H1 (cell line): Measurements from ENCODE around the gene GALC. TPM values are rescaled to one million over a fixed set of nuclear protein-coding genes. Genes with fewer than 3 reads are reported as not detected.

Experiments
- CTCF ChIA-PET: fragments of 300-600 bp; sonication (Branson Sonifier 250); formaldehyde crosslinking; loops from one replicate; lab custom pipeline; 2021; ENCODE audit not compliant: partially characterized antibody; lab: Charles Lee
- POLR2A ChIA-PET: fragments of 300-600 bp; sonication (Branson Sonifier 250); formaldehyde crosslinking; loops from one replicate; lab custom pipeline; 2021; ENCODE audit warnings: inconsistent platforms; ENCODE audit not compliant: partially characterized antibody; lab: Charles Lee
- DNase-seq, 2 experiments: peaks; one replicate each; pipeline versions ENCODE4 v3.0.0 to v3.0.0-alpha.2; 2010 to 2022; ENCODE audit warnings: low spot score in 2 of 2, low read depth in 1 of 2, mixed read lengths in 1 of 2
- FAIRE-seq: peaks from 2 replicates; lab custom pipeline; 2011; peaks lifted over from hg19 to GRCh38; lab: Jason Lieb, UNC
- H2AFZ ChIP-seq: 2 replicates; pipeline ENCODE4 v1.8.1; 2012; ENCODE audit warnings: low read length, inconsistent platforms
- H2AK5ac ChIP-seq: 2 replicates; pipeline ENCODE4 v1.6.1; 2013; ENCODE audit warnings: low read depth, low read length
- H2BK120ac ChIP-seq: replicated peaks from 2 replicates; pipeline ENCODE3; 2013; ENCODE audit warnings: low read depth, low read length, inconsistent platforms
- H2BK12ac ChIP-seq: 2 replicates; pipeline ENCODE4 v1.6.1; 2013; ENCODE audit warnings: low read depth, low read length
- H2BK15ac ChIP-seq: 2 replicates; pipeline ENCODE4 v1.6.1; 2013; ENCODE audit warnings: low read length
- H2BK20ac ChIP-seq: 2 replicates; pipeline ENCODE4 v1.6.1; 2013; ENCODE audit warnings: low read length
- H2BK5ac ChIP-seq: 2 replicates; pipeline ENCODE4 v1.6.1; 2013; ENCODE audit warnings: low read depth, low read length
- H3K14ac ChIP-seq: 2 replicates; pipeline ENCODE4 v1.6.1; 2013; ENCODE audit warnings: inconsistent platforms; ENCODE audit not compliant: insufficient read length
- H3K18ac ChIP-seq: 2 replicates; pipeline ENCODE4 v1.6.1; 2013; ENCODE audit warnings: low read length; ENCODE audit errors: extremely low read depth
- H3K23ac ChIP-seq: 2 replicates; pipeline ENCODE4 v1.6.1; 2013; ENCODE audit warnings: inconsistent platforms; ENCODE audit not compliant: insufficient read length
- H3K23me2 ChIP-seq: 2 replicates; pipeline ENCODE4 v1.6.1; 2013; ENCODE audit warnings: low read depth, low read length
- H3K27ac ChIP-seq: 2 replicates; pipeline ENCODE4 v1.6.1; 2011; ENCODE audit warnings: low read depth, low read length, inconsistent platforms
- H3K27me3 ChIP-seq, 4 experiments: replicated peaks in 1 of 4; 1 replicate in 1 of 4; 2 replicates in 3 of 4; pipeline versions ENCODE4 v1.6.1 to v1.8.1; 2011 to 2013; ENCODE audit warnings: low read length in 3 of 4, mild to moderate bottlenecking in 3 of 4, inconsistent platforms in 2 of 4, mixed read lengths in 2 of 4, moderate library complexity in 1 of 4; ENCODE audit not compliant: control insufficient read depth in 3 of 4, insufficient read depth in 3 of 4; ENCODE audit errors: extremely low read depth in 1 of 4
- H3K36me3 ChIP-seq, 4 experiments: 2 replicates each; pipeline versions ENCODE4 v1.6.1 to v1.8.1; 2011 to 2013; ENCODE audit warnings: mild to moderate bottlenecking in 4 of 4, low read length in 3 of 4, moderate library complexity in 2 of 4, control low read depth in 1 of 4, inconsistent platforms in 1 of 4; ENCODE audit not compliant: insufficient read depth in 4 of 4, control insufficient read depth in 2 of 4
- H3K4ac ChIP-seq: replicated peaks from 2 replicates; pipeline ENCODE3; 2013; ENCODE audit warnings: low read length, low read depth, mixed read lengths, inconsistent platforms; ENCODE audit not compliant: insufficient read length
- H3K4me1 ChIP-seq, 4 experiments: replicated peaks in 1 of 4; 1 replicate in 1 of 4; 2 replicates in 3 of 4; pipeline versions ENCODE4 v1.6.1 to v1.8.1; 2011 to 2013; ENCODE audit warnings: low read length in 3 of 4, inconsistent platforms in 2 of 4, mixed read lengths in 1 of 4; ENCODE audit not compliant: insufficient read depth in 4 of 4, control insufficient read depth in 3 of 4
- H3K4me2 ChIP-seq, 2 experiments: 2 replicates each; pipeline versions ENCODE4 v1.6.1 to v1.8.1; 2011 to 2013; ENCODE audit warnings: low read depth in 2 of 2, low read length in 2 of 2, control low read depth in 1 of 2, inconsistent platforms in 1 of 2, mild to moderate bottlenecking in 1 of 2; ENCODE audit not compliant: insufficient read depth in 1 of 2
- H3K4me3 ChIP-seq, 4 experiments: fragments of 200-600, 300-600 bp in 1 of 4; sonication (generic), shearing (Covaris generic), sonication (Bioruptor Twin) in 1 of 4; 2 replicates each; pipeline versions ENCODE4 v1.5.1 to v1.8.1; 2011 to 2016; ENCODE audit warnings: low read length in 4 of 4, low read depth in 3 of 4, control low read depth in 2 of 4, inconsistent platforms in 2 of 4, mild to moderate bottlenecking in 2 of 4, mixed read lengths in 1 of 4, moderate library complexity in 1 of 4; ENCODE audit not compliant: insufficient read depth in 2 of 4; ENCODE audit errors: extremely low read depth in 1 of 4
- H3K56ac ChIP-seq: replicated peaks from 2 replicates; pipeline ENCODE3; 2013; ENCODE audit warnings: low read depth, mild to moderate bottlenecking, mixed read lengths, low read length, inconsistent platforms; ENCODE audit not compliant: insufficient read length
- H3K79me1 ChIP-seq: 2 replicates; pipeline ENCODE4 v1.6.1; 2013; ENCODE audit warnings: low read depth, low read length, control low read depth
- H3K79me2 ChIP-seq, 2 experiments: 2 replicates each; pipeline versions ENCODE4 v1.6.1 to v1.8.1; 2012 to 2013; ENCODE audit warnings: low read length in 2 of 2, mild to moderate bottlenecking in 2 of 2, inconsistent platforms in 1 of 2; ENCODE audit not compliant: insufficient read depth in 2 of 2, control insufficient read depth in 1 of 2
- H3K9ac ChIP-seq, 4 experiments: replicated peaks in 1 of 4; 1 replicate in 1 of 4; 2 replicates in 3 of 4; pipeline versions ENCODE4 v1.6.1 to v1.8.1; 2011 to 2013; ENCODE audit warnings: low read depth in 3 of 4, low read length in 3 of 4, control low read depth in 2 of 4, mild to moderate bottlenecking in 2 of 4, moderate library complexity in 2 of 4, inconsistent platforms in 1 of 4; ENCODE audit errors: extremely low read depth in 1 of 4
- H3K9me3 ChIP-seq, 2 experiments: 2 replicates each; pipeline versions ENCODE4 v1.6.1 to v1.8.1; 2012 to 2013; ENCODE audit warnings: mild to moderate bottlenecking in 2 of 2, moderate library complexity in 2 of 2, control low read depth in 1 of 2, inconsistent platforms in 1 of 2, low read depth in 1 of 2, low read length in 1 of 2, mixed read lengths in 1 of 2; ENCODE audit not compliant: insufficient read depth in 2 of 2
- H4K20me1 ChIP-seq, 2 experiments: replicated peaks in 1 of 2; 2 replicates each; pipeline versions ENCODE3 to v1.8.1; 2011 to 2013; ENCODE audit warnings: inconsistent platforms in 2 of 2, low read length in 2 of 2, mild to moderate bottlenecking in 1 of 2; ENCODE audit not compliant: insufficient read depth in 2 of 2, control insufficient read depth in 1 of 2
- H4K5ac ChIP-seq: 2 replicates; pipeline ENCODE4 v1.6.1; 2013; ENCODE audit warnings: low read length, low read depth, mixed read lengths, inconsistent platforms; ENCODE audit not compliant: insufficient read length
- H4K8ac ChIP-seq: 2 replicates; pipeline ENCODE4 v1.8.0; 2013; ENCODE audit warnings: mild to moderate bottlenecking, moderate library complexity, low read length, inconsistent platforms; ENCODE audit not compliant: insufficient read depth; ENCODE audit errors: extremely low read depth
- H4K91ac ChIP-seq: replicated peaks from 2 replicates; pipeline ENCODE3; 2013; ENCODE audit warnings: low read length, mixed read lengths, inconsistent platforms; ENCODE audit not compliant: insufficient read length
- EP300 ChIP-seq, 2 experiments: IDR thresholded peaks; 1 replicate in 1 of 2; 2 replicates in 1 of 2; pipeline ENCODE4 v1.6.1; 2011 to 2012; ENCODE audit warnings: low read depth in 2 of 2, low read length in 2 of 2, mild to moderate bottlenecking in 2 of 2, borderline replicate concordance in 1 of 2, inconsistent platforms in 1 of 2, moderate library complexity in 1 of 2
- GABPA ChIP-seq: IDR thresholded peaks from 2 replicates; pipeline ENCODE4 v1.6.1; 2011; ENCODE audit warnings: mild to moderate bottlenecking, low read length, moderate library complexity, borderline replicate concordance; ENCODE audit not compliant: insufficient read depth
- HDAC6 ChIP-seq: IDR thresholded peaks from one replicate; pipeline ENCODE4 v1.7.1; 2012; ENCODE audit warnings: low read depth, mild to moderate bottlenecking, inconsistent platforms, low read length, moderate library complexity
- JUND ChIP-seq: IDR thresholded peaks from 2 replicates; pipeline ENCODE4 v1.6.1; 2011; ENCODE audit warnings: mild to moderate bottlenecking, improper control_type of control experiment, low read length
- MAFK ChIP-seq: IDR thresholded peaks from 2 replicates; pipeline ENCODE4 v1.6.1; 2012; ENCODE audit warnings: low read depth, mild to moderate bottlenecking, improper control_type of control experiment, low read length
- NRF1 ChIP-seq: IDR thresholded peaks from 2 replicates; pipeline ENCODE4 v1.6.1; 2011; ENCODE audit warnings: mild to moderate bottlenecking, low read depth, low read length, improper control_type of control experiment
- POLR2AphosphoS5 ChIP-seq: IDR thresholded peaks from 2 replicates; pipeline ENCODE4 v1.6.1; 2011; ENCODE audit warnings: low read depth, low read length
- SAP30 ChIP-seq: fragments of 300-600 bp; sonication (generic); IDR thresholded peaks from 2 replicates; pipeline ENCODE4 v1.7.1; 2012; ENCODE audit warnings: low read length, moderate library complexity, mild to moderate bottlenecking, inconsistent platforms; ENCODE audit not compliant: insufficient read depth, insufficient replicate concordance
- SIRT6 ChIP-seq: IDR thresholded peaks from one replicate; pipeline ENCODE4 v1.7.1; 2012; ENCODE audit warnings: low read length, inconsistent platforms
- SP2 ChIP-seq: IDR thresholded peaks from 2 replicates; pipeline ENCODE4 v1.6.1; 2012; ENCODE audit warnings: mild to moderate bottlenecking, low read length, inconsistent platforms
- SUZ12 ChIP-seq: fragments of 200-600 bp; sonication (generic); IDR thresholded peaks from 2 replicates; pipeline ENCODE4 v1.6.1; 2012; ENCODE audit warnings: mild to moderate bottlenecking, inconsistent platforms, low read length, moderate library complexity, mixed read lengths
- TCF12 ChIP-seq: IDR thresholded peaks from 2 replicates; pipeline ENCODE4 v1.6.1; 2011; ENCODE audit warnings: low read depth, mild to moderate bottlenecking, low read length
- whole genome bisulfite sequencing, 2 experiments: shearing (Covaris generic) in 1 of 2; methylation state at CpG; one replicate each; pipeline versions ENCODE4 v1.1.6 to v1.1.7; 2013 to 2015; ENCODE audit warnings: low lambda C conversion rate in 2 of 2, mixed read lengths in 2 of 2, inconsistent platforms in 1 of 2, low coverage in 1 of 2, missing lambda C conversion rate in 1 of 2; ENCODE audit not compliant: insufficient replicate concordance in 2 of 2, insufficient coverage in 1 of 2, insufficient read length in 1 of 2; ENCODE audit errors: extremely low coverage in 1 of 2, missing lambda C conversion rate in 1 of 2; 5-methylcytosine and 5-hydroxymethylcytosine counted together
- polyA plus RNA-seq, 7 experiments: library from polyadenylated mRNA; depleted of rRNA in 3 of 7; stranded (reverse) in 5 of 7; unstranded in 2 of 7; fragments of >200 nt in 5 of 7; fragments of 200-250 nt in 2 of 7; gene quantifications; 1 replicate in 5 of 7; 2 replicates in 1 of 7; 4 replicates in 1 of 7; pipeline versions ENCODE4 v1.2.1 to v1.2.3, GENCODE V29; 2011 to 2013; ENCODE audit warnings: missing spikeins in 2 of 7, mixed read lengths in 2 of 7
- total RNA-seq: library from RNA; stranded (reverse); fragmentation: NEBNext Ultra II Directional; extraction: Animal tissue kit (Norgen Biotek cat#: 25700); gene quantifications from 2 replicates; pipeline ENCODE4 v1.2.1, GENCODE V29; 2021
- TF ChIP-seq, protein P1 (sequence below): IDR thresholded peaks from 2 replicates; pipeline ENCODE4 v1.6.1; 2012; ENCODE audit warnings: low read length, inconsistent platforms

GALC gene
- total and polyA plus RNA-seq, 2 of the 8 experiments (the other 6 are each of a cell fraction or from before 2014, with no cell fraction given): 6.1 to 12.3 TPM

DNA sequence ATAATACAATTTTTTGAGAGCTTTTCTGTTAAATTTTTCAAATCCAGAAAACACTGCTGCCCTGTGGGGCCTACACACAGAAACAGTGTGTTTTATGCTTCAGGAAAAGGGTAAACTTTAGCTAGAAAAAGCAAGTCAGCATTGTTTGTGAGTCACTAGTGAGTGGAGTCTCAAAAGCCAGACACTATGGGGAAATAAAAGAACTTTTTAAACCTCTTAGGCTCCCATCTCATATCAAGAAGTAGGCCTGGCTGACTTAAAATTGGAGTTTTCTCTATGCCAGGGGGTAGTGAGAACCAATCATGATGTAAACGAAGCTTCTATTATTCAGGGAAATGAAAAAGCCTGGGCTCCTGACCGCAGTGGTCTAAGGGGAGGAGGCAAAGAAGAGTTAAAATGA is 24.6 kb upstream of the GALC start:
- H3K23ac ChIP-seq: no peak overlapping the region
- POLR2A ChIA-PET: interaction anchor here (1.3 kb wide), 1 partner anchor 20 kb away, joined by 3 read pairs; no protein-coding TSS in a partner anchor
- H4K8ac ChIP-seq: no peak overlapping the region
- no peak overlapping the region for H4K5ac ChIP-seq
- H3K18ac ChIP-seq: no peak overlapping the region
- CTCF ChIA-PET: interaction anchor here (0.8 to 8.7 kb wide), 3 partner anchors 112 to 171 kb away, joined by 3 to 79 read pairs (median 51); no protein-coding TSS in a partner anchor
- H2BK20ac ChIP-seq: no peak overlapping the region
- WGBS, 2 experiments: 82% methylated on average over 2 of the region's 2 CpGs; no CpG with 5 or more reads in 1 of the 2 experiments
- no peaks in the 10 kb centered on the region for H4K20me1 ChIP-seq
- no peak overlapping the region for H3K4me3 ChIP-seq
- FAIRE-seq (no peak), DNase-seq (no peak)
- no peak overlapping the region for H2BK120ac ChIP-seq
- no peaks in the 10 kb centered on the region for H3K27me3 ChIP-seq
- no peak overlapping the region for H2BK15ac ChIP-seq
- H3K4me2 ChIP-seq: no peak overlapping the region
- no peaks in the 10 kb centered on the region for H3K36me3 ChIP-seq
- no peak overlapping the region for H2BK5ac ChIP-seq
- H4K91ac ChIP-seq: no peak overlapping the region
- H3K4me1 ChIP-seq: peaks cover 0 to 3% (median 0%) of the 10 kb centered on the region in 4 experiments; a peak in 1 of 7 replicates
- H3K79me2 ChIP-seq: no peaks in the 10 kb centered on the region
- H2AFZ ChIP-seq: no peak overlapping the region
- H3K56ac ChIP-seq: no peak overlapping the region
- H3K27ac ChIP-seq: no peak overlapping the region
- H3K23me2 ChIP-seq: no peaks in the 10 kb centered on the region
- H3K14ac ChIP-seq: no peak overlapping the region
- H2BK12ac ChIP-seq: no peak overlapping the region
- H3K9me3 ChIP-seq: no peaks in the 10 kb centered on the region
- no peak overlapping the region for H3K4ac ChIP-seq
- H3K79me1 ChIP-seq: no peaks in the 10 kb centered on the region
- H2AK5ac ChIP-seq: no peak overlapping the region
- H3K9ac ChIP-seq: no peak overlapping the region
- TF ChIP-seq SAP30 (no peak), GABPA (no peak), JUND (no peak), SIRT6 (no peak), SP2 (no peak), MAFK (no peak), EP300 (IDR thresholded peaks at IDR 0.05; ENCODE audit: borderline replicate concordance in 1 of 2, low read depth in 2 of 2, low read length in 2 of 2) (no peak), NRF1 (no peak), HDAC6 (no peak), POLR2AphosphoS5 (no peak), TCF12 (no peak), SUZ12 (no peak)
- TF ChIP-seq, protein P1, sequence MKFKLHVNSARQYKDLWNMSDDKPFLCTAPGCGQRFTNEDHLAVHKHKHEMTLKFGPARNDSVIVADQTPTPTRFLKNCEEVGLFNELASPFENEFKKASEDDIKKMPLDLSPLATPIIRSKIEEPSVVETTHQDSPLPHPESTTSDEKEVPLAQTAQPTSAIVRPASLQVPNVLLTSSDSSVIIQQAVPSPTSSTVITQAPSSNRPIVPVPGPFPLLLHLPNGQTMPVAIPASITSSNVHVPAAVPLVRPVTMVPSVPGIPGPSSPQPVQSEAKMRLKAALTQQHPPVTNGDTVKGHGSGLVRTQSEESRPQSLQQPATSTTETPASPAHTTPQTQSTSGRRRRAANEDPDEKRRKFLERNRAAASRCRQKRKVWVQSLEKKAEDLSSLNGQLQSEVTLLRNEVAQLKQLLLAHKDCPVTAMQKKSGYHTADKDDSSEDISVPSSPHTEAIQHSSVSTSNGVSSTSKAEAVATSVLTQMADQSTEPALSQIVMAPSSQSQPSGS: no peak
